Measurements from ENCODE around the gene ERC1.

DNA sequence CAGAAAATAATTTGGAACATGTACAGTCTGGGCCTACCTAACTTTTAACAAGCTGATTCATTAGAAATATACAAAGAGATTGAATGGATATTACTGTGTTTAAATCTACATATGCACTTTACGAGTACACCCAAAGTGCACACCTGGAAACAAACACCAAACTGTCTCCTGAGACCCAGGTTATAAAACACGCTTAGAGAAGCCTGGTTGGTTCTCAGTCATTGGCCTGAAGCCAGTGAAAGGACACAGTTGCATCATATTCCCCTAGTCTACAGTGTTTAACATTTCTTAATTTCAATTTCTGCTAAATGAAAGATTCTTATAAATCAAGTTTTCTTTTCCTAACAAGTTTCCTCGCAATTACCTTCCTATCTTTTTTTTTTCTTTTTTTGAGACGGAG lies 393.9 kb downstream of the ERC1 start:
- no peak for TF ChIP-seq GATA2 (IDR thresholded peaks at IDR 0.05; ENCODE audit: low read depth, low read length)
- TF ChIP-seq GATA3 (IDR thresholded peaks at IDR 0.05; ENCODE audit: low read depth, low read length), result no peak
